CD4-positive, CD25-positive, alpha-beta regulatory T cell (primary cell): ENCODE results near the gene PSMG3. TPM values are rescaled to one million over a fixed set of nuclear protein-coding genes. Genes with fewer than 3 reads are reported as not detected.

ENCODE experiments used
- ATAC-seq, 2 donors: fragments of 150-1000 bp; cut with Tn5 transposase; one replicate each; pipeline ENCODE4 v1.10.0; 2021; ENCODE audit warnings: low read depth in 2 of 2, moderate number of reproducible peaks in 2 of 2, moderate library complexity in 1 of 2
- DNase-seq, 3 donors: peaks; one replicate each; pipeline versions ENCODE4 v3.0.0 to v3.0.0-alpha.2; 2012 to 2022; ENCODE audit warnings: mixed read lengths in 1 of 3
- H3K27ac ChIP-seq: one replicate; pipeline ENCODE4 v1.7.0; 2013; ENCODE audit warnings: mild to moderate bottlenecking, low read length; ENCODE audit not compliant: insufficient read depth, poor library complexity, severe bottlenecking
- H3K27me3 ChIP-seq: one replicate; pipeline ENCODE4 v1.7.0; 2013; ENCODE audit warnings: low read length; ENCODE audit not compliant: control insufficient read depth, insufficient read depth
- H3K36me3 ChIP-seq: one replicate; pipeline ENCODE4 v1.7.0; 2013; ENCODE audit warnings: mild to moderate bottlenecking, low read length, moderate library complexity; ENCODE audit not compliant: control insufficient read depth, insufficient read depth
- H3K4me1 ChIP-seq: 2 replicates; pipeline ENCODE4 v1.7.0; 2013; ENCODE audit warnings: mild to moderate bottlenecking, low read length; ENCODE audit not compliant: insufficient read depth, control insufficient read depth, poor library complexity, severe bottlenecking
- H3K4me3 ChIP-seq: one replicate; pipeline ENCODE4 v1.7.0; 2013; ENCODE audit warnings: low read depth, mild to moderate bottlenecking, low read length, moderate library complexity
- H3K9me3 ChIP-seq, 2 experiments: 1 replicate in 1 of 2; 2 replicates in 1 of 2; pipeline ENCODE4 v1.7.0; 2013; ENCODE audit warnings: low read length in 2 of 2, mild to moderate bottlenecking in 1 of 2, moderate library complexity in 1 of 2; ENCODE audit not compliant: control insufficient read depth in 2 of 2
- H3K27ac Mint-ChIP-seq, 3 donors: one replicate each; pipeline ENCODE4 v1.8.0; 2020 to 2022; ENCODE audit warnings: mild to moderate bottlenecking in 3 of 3, mixed read lengths in 3 of 3, moderate library complexity in 2 of 3
- H3K27me3 Mint-ChIP-seq: one replicate; pipeline ENCODE4 v1.8.0; 2022; ENCODE audit warnings: mild to moderate bottlenecking, mixed read lengths
- H3K36me3 Mint-ChIP-seq: one replicate; pipeline ENCODE4 v1.8.0; 2020; ENCODE audit warnings: mixed read lengths
- H3K4me1 Mint-ChIP-seq, 4 donors: one replicate each; pipeline ENCODE4 v1.8.0; 2020 to 2022; ENCODE audit warnings: mixed read lengths in 4 of 4, mild to moderate bottlenecking in 1 of 4
- H3K4me3 Mint-ChIP-seq, 4 donors: one replicate each; pipeline ENCODE4 v1.8.0; 2020 to 2022; ENCODE audit warnings: mild to moderate bottlenecking in 4 of 4, mixed read lengths in 4 of 4, moderate library complexity in 3 of 4
- H3K9me3 Mint-ChIP-seq, 7 donors: one replicate each; pipeline ENCODE4 v1.8.0; 2020 to 2022; ENCODE audit warnings: mixed read lengths in 7 of 7, mild to moderate bottlenecking in 3 of 7, moderate library complexity in 2 of 7
- polyA plus RNA-seq, 4 donors: library from polyadenylated mRNA; unstranded; fragments of 300-500 nt; fragmentation: Illumina TruSeq; gene quantifications; one replicate each; pipeline ENCODE4 v1.2.3, GENCODE V29; 2021
- total RNA-seq: library from RNA; stranded (reverse); gene quantifications from one replicate; pipeline ENCODE4 v1.2.3, GENCODE V29; 2022

PSMG3 gene
- total and polyA plus RNA-seq, 5 donors from 2014 or later: 16.3 to 47.8 (median 45.7) TPM

DNA sequence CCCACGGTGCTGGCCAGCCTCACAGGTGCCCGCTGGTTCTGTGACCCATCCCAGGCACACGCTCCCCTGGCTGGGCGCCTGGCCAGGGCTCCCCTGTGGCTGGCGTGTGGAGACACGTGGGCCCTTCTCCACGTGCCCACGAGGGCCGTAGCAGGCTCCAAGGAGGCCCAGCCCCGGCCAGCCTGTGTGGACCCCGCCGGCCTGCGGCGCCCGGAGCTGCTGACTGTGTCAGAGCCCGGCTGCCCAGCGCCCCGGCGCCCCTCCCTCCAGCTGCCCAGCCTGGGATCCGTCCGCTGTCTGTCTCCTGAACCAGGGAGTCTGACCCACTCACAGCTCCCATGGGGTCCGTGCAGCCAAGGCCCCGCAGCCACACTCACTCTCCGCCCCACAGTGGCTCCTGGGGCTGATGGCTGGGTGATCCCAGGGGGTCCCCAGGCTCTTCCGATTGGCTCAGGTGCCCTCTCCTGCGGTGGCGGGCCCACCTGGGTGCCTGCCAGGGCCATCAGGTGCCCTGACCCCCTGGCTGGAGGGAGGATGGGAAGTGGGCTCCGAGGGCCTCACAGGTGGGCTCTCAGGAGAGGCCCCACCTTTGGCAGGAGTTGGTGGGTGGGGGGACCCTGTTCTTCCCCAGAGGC, 23.4 kb downstream of the PSMG3 start:
- H3K4me3 Mint-ChIP-seq: no peak overlapping the region
- no peak for DNase-seq
- no peaks in the 10 kb centered on the region for H3K27me3 Mint-ChIP-seq
- Histone ChIP-seq H3K9me3 (no peaks in the 10 kb centered on the region), H3K27ac (no peak overlapping the region), H3K36me3 (peaks cover 12% of the 10 kb centered on the region), H3K4me1 (no peaks in the 10 kb centered on the region), H3K27me3 (no peaks in the 10 kb centered on the region), H3K4me3 (no peak overlapping the region)
- no peak overlapping the region for H3K27ac Mint-ChIP-seq
- no peaks in the 10 kb centered on the region for H3K36me3 Mint-ChIP-seq
- ATAC-seq: no peak
- peaks cover 0 to 4% (median 1%) of the 10 kb centered on the region in 4 donors for H3K4me1 Mint-ChIP-seq
- H3K9me3 Mint-ChIP-seq: no peaks in the 10 kb centered on the region

DNA sequence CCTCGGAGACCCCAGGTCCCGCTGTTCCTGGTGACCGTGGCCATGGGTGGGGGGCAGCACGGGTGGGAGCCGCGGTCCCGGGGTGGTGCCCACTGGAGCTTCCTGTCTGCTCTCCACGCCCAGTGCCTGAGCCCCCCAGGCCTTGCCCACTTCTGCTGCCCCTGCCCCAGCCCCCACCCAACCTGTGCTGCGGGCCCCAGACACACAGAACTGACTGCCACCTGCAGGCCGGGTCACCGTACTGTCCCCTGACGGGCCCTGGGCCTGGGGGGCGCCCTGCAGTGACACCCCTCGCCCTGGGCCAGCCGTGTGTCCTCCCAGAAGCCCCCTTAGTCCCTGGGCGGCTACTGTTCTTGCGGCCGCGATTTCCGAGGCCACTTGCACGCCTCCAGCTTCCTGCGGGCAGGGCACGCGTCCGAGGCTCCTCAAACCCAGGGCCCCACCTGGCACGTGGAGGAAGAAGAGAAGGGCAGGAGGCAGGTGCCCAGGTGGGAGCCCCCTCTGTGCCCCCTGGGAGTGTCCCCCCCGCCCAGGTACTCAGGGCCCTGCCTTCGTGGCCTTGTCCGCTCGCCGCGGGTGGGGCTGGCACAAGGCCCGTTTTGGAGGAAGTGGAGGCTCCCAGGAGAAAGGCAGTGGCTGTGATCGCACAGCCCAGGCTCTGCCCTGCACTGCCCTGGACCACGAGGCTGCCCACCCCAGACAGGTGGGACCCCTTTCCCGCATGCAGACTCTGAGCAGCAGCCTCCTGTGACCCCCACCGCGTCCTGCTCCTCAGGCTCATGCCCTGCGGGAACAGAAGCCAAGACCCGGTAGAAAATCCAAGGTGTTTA, 24.2 kb downstream of the PSMG3 start:
- Mint-ChIP-seq H3K4me3 (no peak overlapping the region), H3K36me3 (no peaks in the 10 kb centered on the region), H3K27me3 (no peaks in the 10 kb centered on the region), H3K4me1 (peaks cover 0 to 4% (median 1%) of the 10 kb centered on the region in 4 donors), H3K9me3 (no peaks in the 10 kb centered on the region), H3K27ac (no peak overlapping the region)
- H3K4me3 ChIP-seq: no peak overlapping the region
- ATAC-seq (no peak), DNase-seq (no peak)
- H3K27ac ChIP-seq: no peak overlapping the region
- no peaks in the 10 kb centered on the region for H3K9me3 ChIP-seq
- no peaks in the 10 kb centered on the region for H3K4me1 ChIP-seq
- peaks cover 16% of the 10 kb centered on the region for H3K36me3 ChIP-seq
- no peaks in the 10 kb centered on the region for H3K27me3 ChIP-seq

DNA sequence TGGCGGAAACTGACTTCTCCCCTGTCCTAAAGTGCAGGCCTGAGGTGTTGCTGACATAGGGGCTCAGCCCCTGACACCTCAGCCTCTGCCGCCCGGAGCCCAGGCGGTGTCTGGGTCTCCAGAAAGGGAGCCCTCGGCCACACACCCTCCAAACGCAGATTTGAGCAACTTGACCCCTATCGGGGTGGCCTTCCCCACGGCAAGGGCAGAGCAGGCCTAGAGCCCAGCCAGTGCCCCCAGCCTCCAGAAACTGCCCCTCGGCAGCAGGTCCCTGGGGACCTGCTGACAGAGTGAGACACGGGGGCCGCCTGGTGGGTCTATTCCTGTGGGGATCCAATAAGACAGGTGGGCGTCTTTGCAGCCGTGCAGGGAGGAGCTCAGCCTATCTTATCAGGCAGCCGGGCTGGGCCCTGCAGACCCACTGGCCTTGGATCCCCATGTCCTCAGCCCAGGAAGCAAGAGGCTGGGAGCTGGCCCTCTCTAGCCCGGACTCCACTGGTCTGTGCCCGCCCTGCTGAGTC, 24.9 kb downstream of the PSMG3 start:
- no peak for ATAC-seq
- Histone ChIP-seq H3K9me3 (no peaks in the 10 kb centered on the region), H3K4me3 (no peak overlapping the region), H3K27me3 (no peaks in the 10 kb centered on the region), H3K36me3 (peaks cover 22% of the 10 kb centered on the region), H3K4me1 (no peaks in the 10 kb centered on the region), H3K27ac (no peak overlapping the region)
- DNase-seq: no peak
- H3K4me3 Mint-ChIP-seq: no peak overlapping the region
- H3K27me3 Mint-ChIP-seq: no peaks in the 10 kb centered on the region
- no peak overlapping the region for H3K27ac Mint-ChIP-seq
- H3K4me1 Mint-ChIP-seq: peaks cover 0 to 4% (median 1%) of the 10 kb centered on the region in 4 donors
- H3K9me3 Mint-ChIP-seq: no peaks in the 10 kb centered on the region
- no peaks in the 10 kb centered on the region for H3K36me3 Mint-ChIP-seq

DNA sequence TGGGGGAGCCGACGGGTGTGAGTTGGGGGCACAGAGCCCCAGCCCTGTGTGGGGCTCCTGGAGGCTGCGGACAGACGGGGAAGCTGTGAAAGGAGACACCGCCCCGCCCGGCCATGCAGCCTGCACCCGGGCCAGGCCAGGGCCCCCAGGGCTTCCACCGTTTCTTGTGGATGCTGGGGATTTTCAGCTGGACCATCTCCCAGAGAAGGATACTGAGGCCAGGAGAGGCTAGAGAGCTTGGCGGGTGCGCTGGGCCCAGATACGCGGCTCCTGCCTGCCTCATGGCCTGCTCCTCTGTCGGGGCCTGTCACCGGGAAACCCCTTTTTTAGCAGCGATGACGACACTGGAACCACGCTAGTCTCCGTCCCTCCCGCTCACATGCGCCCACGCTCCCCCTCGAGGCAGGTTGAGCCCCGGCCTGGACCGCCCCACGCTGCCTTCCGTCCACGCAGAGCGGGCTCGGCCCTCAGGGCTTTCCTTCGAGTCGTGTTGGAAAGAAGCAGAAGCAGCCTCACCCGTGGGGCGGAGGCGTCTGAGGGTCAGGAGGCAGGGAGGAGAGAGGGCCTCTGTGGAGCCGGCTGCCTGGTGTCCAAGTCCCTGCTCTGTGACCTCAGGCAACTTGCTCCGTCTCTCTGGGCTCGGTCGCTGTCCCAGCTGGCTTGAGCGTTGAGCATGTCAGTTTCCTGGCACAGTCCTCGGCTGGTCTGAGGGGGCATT, 25.5 kb downstream of the PSMG3 start:
- H3K36me3 Mint-ChIP-seq: no peaks in the 10 kb centered on the region
- H3K9me3 ChIP-seq: no peaks in the 10 kb centered on the region
- ATAC-seq (no peak), DNase-seq (no peak)
- H3K27ac Mint-ChIP-seq: no peak overlapping the region
- no peak overlapping the region for H3K4me3 ChIP-seq
- H3K4me1 Mint-ChIP-seq: peaks cover 0 to 4% (median 1%) of the 10 kb centered on the region in 4 donors
- no peaks in the 10 kb centered on the region for H3K27me3 ChIP-seq
- H3K36me3 ChIP-seq: peaks cover 28% of the 10 kb centered on the region
- no peak overlapping the region for H3K27ac ChIP-seq
- H3K27me3 Mint-ChIP-seq: no peaks in the 10 kb centered on the region
- H3K4me3 Mint-ChIP-seq: no peak overlapping the region
- H3K4me1 ChIP-seq: no peaks in the 10 kb centered on the region
- no peaks in the 10 kb centered on the region for H3K9me3 Mint-ChIP-seq

DNA sequence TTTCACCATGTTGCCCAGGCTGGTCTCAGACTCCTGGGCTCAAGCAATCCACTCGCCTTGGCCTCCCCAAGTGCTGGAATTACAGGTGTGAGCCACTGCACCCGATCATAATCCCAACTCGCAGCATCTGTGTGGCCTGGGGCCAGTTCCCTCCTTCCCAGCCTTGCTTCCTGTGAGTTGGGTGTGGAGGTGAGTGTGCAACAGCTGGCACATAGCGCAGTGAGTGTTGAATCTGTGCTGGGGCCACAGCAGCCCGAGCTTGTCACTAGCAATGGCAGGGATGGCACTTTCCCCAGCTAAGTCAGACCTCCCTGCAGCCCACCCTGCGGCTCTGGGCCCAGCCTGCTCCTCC, 26.0 kb downstream of the PSMG3 start:
- Histone ChIP-seq H3K9me3 (no peaks in the 10 kb centered on the region), H3K27ac (no peak overlapping the region), H3K27me3 (no peaks in the 10 kb centered on the region), H3K4me3 (no peak overlapping the region), H3K36me3 (peaks cover 33% of the 10 kb centered on the region), H3K4me1 (no peaks in the 10 kb centered on the region)
- no peak for DNase-seq
- H3K4me1 Mint-ChIP-seq: peaks cover 0 to 4% (median 1%) of the 10 kb centered on the region in 4 donors
- no peaks in the 10 kb centered on the region for H3K27me3 Mint-ChIP-seq
- no peak overlapping the region for H3K4me3 Mint-ChIP-seq
- ATAC-seq: no peak
- no peaks in the 10 kb centered on the region for H3K9me3 Mint-ChIP-seq
- H3K36me3 Mint-ChIP-seq: no peaks in the 10 kb centered on the region
- peak overlapping the region in 1 of 3 donors; percentile 20 for H3K27ac Mint-ChIP-seq

DNA sequence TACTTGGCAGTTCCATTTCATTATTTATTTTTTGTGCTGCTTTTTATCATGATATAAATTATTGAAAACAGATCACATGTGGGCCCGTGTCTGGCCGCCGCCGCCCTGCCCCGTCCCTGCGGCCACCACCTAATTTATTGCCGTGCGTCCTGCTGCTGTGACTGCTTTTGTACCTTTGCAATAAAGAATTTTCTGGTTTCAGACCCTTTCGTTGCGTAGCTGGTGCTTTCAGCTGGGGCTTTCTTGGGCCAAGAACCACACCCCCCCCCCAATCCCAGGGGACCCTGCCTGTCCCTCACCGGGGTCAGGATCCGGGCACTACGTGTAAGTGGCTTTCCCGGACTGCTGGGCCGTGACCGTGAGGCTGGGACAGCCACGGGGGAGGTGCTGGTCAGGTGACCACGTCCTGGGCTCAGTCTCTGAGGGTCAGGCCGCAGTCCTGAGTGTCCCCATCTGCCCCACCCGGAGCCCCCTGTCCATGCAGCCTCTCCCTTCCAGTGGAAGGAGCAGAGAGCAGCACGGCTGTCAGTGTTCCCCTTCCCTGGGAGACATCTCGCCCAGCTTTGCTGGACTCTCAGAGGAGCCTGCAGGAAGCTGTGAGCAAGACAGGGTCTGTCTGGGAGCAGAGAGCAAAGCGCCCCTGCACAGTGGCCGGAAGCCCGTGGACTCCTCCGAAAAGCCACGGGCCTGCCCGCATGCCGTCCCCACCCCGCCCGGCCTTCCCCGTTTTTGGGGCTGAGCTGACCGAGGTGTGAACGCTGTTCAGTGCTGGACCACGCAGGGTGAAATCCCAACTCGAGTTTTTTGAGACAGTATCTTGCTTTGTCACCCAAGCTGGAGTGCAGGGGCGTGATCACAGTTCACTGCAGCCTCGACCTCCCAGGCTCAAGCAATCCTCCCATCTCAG, 26.7 kb downstream of the PSMG3 start:
- Histone ChIP-seq H3K27me3 (no peaks in the 10 kb centered on the region), H3K36me3 (peaks cover 34% of the 10 kb centered on the region), H3K9me3 (no peaks in the 10 kb centered on the region), H3K27ac (no peak overlapping the region), H3K4me3 (no peak overlapping the region), H3K4me1 (no peaks in the 10 kb centered on the region)
- Mint-ChIP-seq H3K4me3 (no peak overlapping the region), H3K27me3 (no peaks in the 10 kb centered on the region), H3K27ac (peak overlapping the region in 1 of 3 donors; percentile 77), H3K36me3 (no peaks in the 10 kb centered on the region), H3K4me1 (peaks cover 0 to 2% (median 0%) of the 10 kb centered on the region in 4 donors), H3K9me3 (no peaks in the 10 kb centered on the region)
- no peak for DNase-seq
- ATAC-seq: no peak

DNA sequence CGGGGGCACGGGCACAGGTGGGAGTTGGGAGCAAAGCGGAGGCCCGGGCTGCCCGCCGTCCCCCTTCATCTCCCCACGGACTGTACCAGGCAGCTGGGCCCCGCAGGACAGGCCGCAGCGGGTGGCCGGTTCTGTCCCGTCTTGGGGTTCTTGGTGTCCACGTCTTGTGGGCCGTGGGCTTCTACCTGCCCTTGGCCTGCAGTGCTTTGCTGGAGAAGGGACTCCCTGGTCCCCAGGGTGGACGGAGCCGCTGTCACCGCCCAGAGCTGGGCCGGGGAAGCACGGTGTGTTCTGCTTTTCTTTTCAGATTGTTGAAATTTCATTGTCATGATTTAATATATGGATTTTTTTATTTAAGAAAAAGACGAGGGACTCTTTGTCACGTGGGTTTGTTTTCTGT, 27.5 kb downstream of the PSMG3 start:
- Mint-ChIP-seq H3K27me3 (no peaks in the 10 kb centered on the region), H3K9me3 (no peaks in the 10 kb centered on the region), H3K27ac (peak overlapping the region in 1 of 3 donors; percentile 77), H3K36me3 (peaks cover 3% of the 10 kb centered on the region), H3K4me1 (peaks cover 0 to 5% (median 0%) of the 10 kb centered on the region in 4 donors), H3K4me3 (no peak overlapping the region)
- ATAC-seq (no peak), DNase-seq (no peak)
- Histone ChIP-seq H3K27ac (no peak overlapping the region), H3K4me1 (no peaks in the 10 kb centered on the region), H3K9me3 (no peaks in the 10 kb centered on the region), H3K27me3 (no peaks in the 10 kb centered on the region), H3K4me3 (no peak overlapping the region), H3K36me3 (peaks cover 37% of the 10 kb centered on the region)
